Ectodermal cell (in vitro differentiated cells): ENCODE results near the gene SLC25A20.
"Not testable (repeated sequence)": the region's sequence is repeated elsewhere in the genome, so short reads cannot be mapped to it uniquely, and the experiment has no call there.

Experiments
- H3K27ac ChIP-seq: 2 replicates; pipeline ENCODE4 v1.7.0; 2013; ENCODE audit warnings: mild to moderate bottlenecking, low read depth, low read length; ENCODE audit not compliant: insufficient read depth, poor library complexity, severe bottlenecking
- H3K27me3 ChIP-seq: 2 replicates; pipeline ENCODE4 v1.7.0; 2013; ENCODE audit warnings: mild to moderate bottlenecking, low read length; ENCODE audit not compliant: insufficient read depth, control insufficient read depth, poor library complexity, severe bottlenecking
- H3K36me3 ChIP-seq: one replicate; pipeline ENCODE4 v1.7.0; 2013; ENCODE audit warnings: low read length; ENCODE audit not compliant: control insufficient read depth, insufficient read depth
- H3K4me1 ChIP-seq: one replicate; pipeline ENCODE4 v1.7.0; 2013; ENCODE audit warnings: low read length; ENCODE audit not compliant: control insufficient read depth, insufficient read depth
- H3K4me3 ChIP-seq: 2 replicates; pipeline ENCODE4 v1.7.0; 2013; ENCODE audit warnings: low read depth, low read length, control low read depth; ENCODE audit not compliant: insufficient read depth
- H3K9me3 ChIP-seq: 2 replicates; pipeline ENCODE4 v1.7.0; 2013; ENCODE audit warnings: mild to moderate bottlenecking, low read length, moderate library complexity; ENCODE audit not compliant: control insufficient read depth
- WGBS, 2 experiments: methylation state at CpG; one replicate each; pipeline ENCODE4 v1.1.7; 2013; ENCODE audit warnings: missing lambda C conversion rate in 2 of 2; 5-methylcytosine and 5-hydroxymethylcytosine counted together

The SLC25A20 gene

GRCh38 chr3:48929358-48930035, 30.8 kb upstream of the SLC25A20 start:
- H3K27me3 ChIP-seq, result no peaks in the 10 kb centered on the region
- H3K27ac ChIP-seq, result no peak overlapping the region
- peaks cover 21% of the 10 kb centered on the region for H3K36me3 ChIP-seq
- no peaks in the 10 kb centered on the region for H3K9me3 ChIP-seq
- H3K4me1 ChIP-seq, result no peaks in the 10 kb centered on the region
- 93 to 99% methylated on average over 3 of the region's 3 CpGs for WGBS, 2 experiments
- no peak overlapping the region for H3K4me3 ChIP-seq

GRCh38 chr3:48928679-48929078, 30.0 kb upstream of the SLC25A20 start:
- no peaks in the 10 kb centered on the region for H3K4me1 ChIP-seq
- WGBS, 2 experiments, result 100% methylated on average over 1 of the region's 1 CpG
- H3K27ac ChIP-seq, result no peak overlapping the region
- no peaks in the 10 kb centered on the region for H3K9me3 ChIP-seq
- H3K4me3 ChIP-seq, result no peak overlapping the region
- no peaks in the 10 kb centered on the region for H3K27me3 ChIP-seq
- peaks cover 24% of the 10 kb centered on the region for H3K36me3 ChIP-seq

- WGBS, 2 experiments, result 95 to 100% methylated on average over 2 of the region's 2 CpGs
- Histone ChIP-seq H3K36me3 (peaks cover 21% of the 10 kb centered on the region), H3K27me3 (no peaks in the 10 kb centered on the region), H3K9me3 (no peaks in the 10 kb centered on the region), H3K27ac (no peak overlapping the region), H3K4me3 (no peak overlapping the region), H3K4me1 (no peaks in the 10 kb centered on the region)
Observed at GRCh38 chr3:48927928-48928327, 29.2 kb upstream of the SLC25A20 start.

- Histone ChIP-seq H3K27ac (no peak overlapping the region), H3K9me3 (no peaks in the 10 kb centered on the region), H3K4me3 (no peak overlapping the region), H3K36me3 (peaks cover 15% of the 10 kb centered on the region), H3K4me1 (no peaks in the 10 kb centered on the region), H3K27me3 (no peaks in the 10 kb centered on the region)
- 92 to 95% methylated on average over 11 of the region's 11 CpGs for WGBS, 2 experiments
Observed at GRCh38 chr3:48926425-48927392, 28.0 kb upstream of the SLC25A20 start.

GRCh38 chr3:48919215-48920138, 20.8 kb upstream of the SLC25A20 start:
- H3K9me3 ChIP-seq, result no peaks in the 10 kb centered on the region
- H3K27ac ChIP-seq, result peak overlapping the region; percentile 87
- peak overlapping the region; percentile 93 for H3K4me3 ChIP-seq
- H3K4me1 ChIP-seq, result no peaks in the 10 kb centered on the region
- no peaks in the 10 kb centered on the region for H3K27me3 ChIP-seq
- peaks cover 3% of the 10 kb centered on the region for H3K36me3 ChIP-seq
- 3 to 5% methylated on average over 52 to 54 of the region's 54 CpGs for WGBS, 2 experiments

GRCh38 chr3:48918388-48919214, 19.9 kb upstream of the SLC25A20 start, which contains the start of gene ARIH2:
Gene ARIH2, plus strand, starts transcription at chr3:48918842. Its CDS starts 8,717 bp downstream, at chr3:48927559.
- no peaks in the 10 kb centered on the region for H3K27me3 ChIP-seq
- no peaks in the 10 kb centered on the region for H3K4me1 ChIP-seq
- H3K9me3 ChIP-seq, result no peaks in the 10 kb centered on the region
- H3K4me3 ChIP-seq, result peak within 1 kb of the TSS; percentile 93
- 0% methylated on average over 97 of the region's 97 CpGs for WGBS, 2 experiments
- peak within 1 kb of the TSS; percentile 87 for H3K27ac ChIP-seq
- no peaks in the 10 kb centered on the region for H3K36me3 ChIP-seq

GRCh38 chr3:48915296-48915695, 16.6 kb upstream of the SLC25A20 start:
- H3K4me3 ChIP-seq, result no peak overlapping the region
- no peaks in the 10 kb centered on the region for H3K36me3 ChIP-seq
- WGBS, 2 experiments, result 88 to 97% methylated on average over 1 of the region's 1 CpG
- H3K9me3 ChIP-seq, result no peaks in the 10 kb centered on the region
- no peak overlapping the region for H3K27ac ChIP-seq
- H3K4me1 ChIP-seq, result no peaks in the 10 kb centered on the region
- no peaks in the 10 kb centered on the region for H3K27me3 ChIP-seq

- not testable (repeated sequence) for H3K4me1 ChIP-seq
- 91 to 93% methylated on average over 13 of the region's 13 CpGs for WGBS, 2 experiments
Observed at GRCh38 chr3:48907026-48907425, 8.3 kb upstream of the SLC25A20 start.

GRCh38 chr3:48899273-48899672, 591 bp upstream of the SLC25A20 start:
- 91 to 93% methylated on average over 4 of the region's 4 CpGs for WGBS, 2 experiments
- no peaks in the 10 kb centered on the region for H3K27me3 ChIP-seq
- H3K9me3 ChIP-seq, result no peaks in the 10 kb centered on the region
- H3K27ac ChIP-seq, result no peak overlapping the region
- peaks cover 7% of the 10 kb centered on the region for H3K4me1 ChIP-seq
- H3K36me3 ChIP-seq, result no peaks in the 10 kb centered on the region
- H3K4me3 ChIP-seq, result no peak overlapping the region

More at GRCh38 chr3:48907026-48907425, 8.3 kb upstream of the SLC25A20 start:
- not testable (repeated sequence) for H3K36me3 ChIP-seq, H3K27me3 ChIP-seq, H3K27ac ChIP-seq, H3K9me3 ChIP-seq, H3K4me3 ChIP-seq
